ENCODE results near the gene CCDC112. TPM values are rescaled to one million over a fixed set of nuclear protein-coding genes. Genes with fewer than 3 reads are reported as not detected.
"Not testable (repeated sequence)": the region's sequence is repeated elsewhere in the genome, so short reads cannot be mapped to it uniquely, and the experiment has no call there.

Gene CCDC112
- total and polyA plus RNA-seq, 4 donors, result 16.4 to 33.5 (median 24.9) TPM

DNA sequence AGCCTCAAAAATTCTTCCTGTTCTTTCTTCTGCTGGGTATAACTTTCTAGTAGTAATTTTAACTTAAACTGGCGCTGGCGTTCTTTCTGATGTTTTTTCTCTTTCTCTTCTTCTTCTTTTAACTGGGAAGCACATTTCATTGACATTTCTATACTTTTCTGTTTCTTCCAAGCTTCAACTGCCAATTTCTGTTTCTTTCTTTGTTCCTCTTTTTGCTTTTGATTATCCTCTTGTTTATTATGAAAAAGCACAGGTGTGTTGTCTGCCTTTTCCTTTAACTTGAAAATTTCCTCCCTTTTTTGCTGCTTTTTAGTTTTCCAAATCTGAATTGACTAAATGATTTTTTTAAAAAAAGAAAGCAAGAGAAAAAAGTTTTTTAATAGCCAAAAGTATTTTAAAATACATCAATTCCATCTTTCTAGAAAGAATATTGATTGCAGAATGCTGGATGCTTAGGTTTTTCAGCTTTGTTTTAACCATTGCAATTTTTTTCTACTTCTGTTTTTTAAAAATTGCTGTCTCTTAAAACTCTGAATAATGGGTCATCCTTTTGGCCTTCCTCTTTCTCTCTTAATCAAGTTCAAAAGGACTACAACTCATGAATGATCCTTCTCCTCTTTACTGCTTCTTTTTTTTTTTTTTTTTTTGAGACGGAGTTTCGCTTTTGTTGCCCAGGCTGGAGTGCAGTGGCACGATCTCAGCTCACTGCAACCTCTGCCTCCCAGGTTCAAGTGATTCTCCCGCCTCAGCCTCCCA lies 25.0 kb downstream of the CCDC112 start:
- H3K27me3 ChIP-seq (ENCODE audit: control insufficient read depth, insufficient read depth, low read length), result no peaks in the 10 kb centered on the region
- no peak overlapping the region for H3K27ac ChIP-seq (ENCODE audit: low read depth, low read length)
- H3K4me1 ChIP-seq (ENCODE audit: control insufficient read depth, insufficient read depth, low read length), result no peaks in the 10 kb centered on the region
- no peak overlapping the region for H3K4me3 ChIP-seq (ENCODE audit: low read depth, low read length)
- DNase-seq (ENCODE audit: low read depth in 4 of 6, low spot score in 6 of 6), result no peak
- H3K9me3 ChIP-seq (ENCODE audit: control insufficient read depth, insufficient read depth, low read length), result no peaks in the 10 kb centered on the region
- WGBS (ENCODE audit: insufficient coverage), result 100% methylated on average over 2 of the region's 6 CpGs
- peaks cover 4% of the 10 kb centered on the region for H3K36me3 ChIP-seq (ENCODE audit: control insufficient read depth, insufficient read depth, low read length)

DNA sequence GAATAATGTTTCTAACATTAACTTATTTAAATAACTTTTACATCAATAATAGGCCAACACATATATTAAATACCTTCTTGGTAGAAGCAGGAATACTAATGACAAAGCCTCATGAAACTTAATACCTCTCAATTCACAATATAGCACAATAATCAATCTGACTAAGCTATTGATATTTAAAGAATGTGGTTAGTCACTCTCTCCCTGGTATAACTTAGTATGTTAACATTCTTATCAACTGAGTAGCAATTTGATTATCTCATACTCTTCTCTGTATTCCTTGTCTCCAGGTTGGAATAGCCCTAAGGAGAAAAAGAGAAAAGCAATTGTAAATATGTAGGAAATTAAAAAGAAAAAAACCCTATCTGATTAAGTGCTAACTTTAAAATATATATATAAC lies 28.8 kb downstream of the CCDC112 start:
- Histone ChIP-seq H3K27me3 (ENCODE audit: control insufficient read depth, insufficient read depth, low read length) (no peaks in the 10 kb centered on the region), H3K27ac (ENCODE audit: low read depth, low read length) (no peak overlapping the region), H3K4me1 (ENCODE audit: control insufficient read depth, insufficient read depth, low read length) (no peaks in the 10 kb centered on the region), H3K36me3 (ENCODE audit: control insufficient read depth, insufficient read depth, low read length) (peaks cover 10% of the 10 kb centered on the region), H3K9me3 (ENCODE audit: control insufficient read depth, insufficient read depth, low read length) (no peaks in the 10 kb centered on the region), H3K4me3 (ENCODE audit: low read depth, low read length) (no peak overlapping the region)
- no peak for DNase-seq (ENCODE audit: low read depth in 4 of 6, low spot score in 6 of 6)

DNA sequence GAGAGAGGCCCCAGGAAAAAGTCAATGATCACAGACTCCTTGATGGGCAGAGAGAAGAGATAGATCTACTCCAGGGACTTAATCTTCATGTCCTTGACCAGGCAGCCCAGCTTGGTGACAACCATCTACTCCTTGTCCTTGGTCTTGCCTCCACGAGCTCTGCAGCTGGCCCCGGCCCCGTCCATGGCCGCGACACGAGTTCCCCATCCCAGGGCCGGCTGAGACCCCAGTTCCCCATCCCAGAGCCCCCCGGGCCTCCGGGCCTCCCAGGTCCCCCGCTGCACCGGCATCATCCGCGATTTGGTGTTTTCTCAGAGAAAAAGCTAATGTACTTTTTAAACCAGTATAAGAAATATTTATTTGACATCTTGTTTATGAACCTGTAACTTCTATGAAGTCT lies 31.2 kb downstream of the CCDC112 start:
- WGBS (ENCODE audit: insufficient coverage), result 100% methylated on average over 7 of the region's 13 CpGs
- H3K36me3 ChIP-seq (ENCODE audit: control insufficient read depth, insufficient read depth, low read length), result peaks cover 10% of the 10 kb centered on the region
- no peaks in the 10 kb centered on the region for H3K9me3 ChIP-seq (ENCODE audit: control insufficient read depth, insufficient read depth, low read length)
- H3K27ac ChIP-seq (ENCODE audit: low read depth, low read length), result no peak overlapping the region
- no peaks in the 10 kb centered on the region for H3K27me3 ChIP-seq (ENCODE audit: control insufficient read depth, insufficient read depth, low read length)
- no peak for DNase-seq (ENCODE audit: low read depth in 4 of 6, low spot score in 6 of 6)
- no peak overlapping the region for H3K4me3 ChIP-seq (ENCODE audit: low read depth, low read length)
- H3K4me1 ChIP-seq (ENCODE audit: control insufficient read depth, insufficient read depth, low read length), result no peaks in the 10 kb centered on the region

DNA sequence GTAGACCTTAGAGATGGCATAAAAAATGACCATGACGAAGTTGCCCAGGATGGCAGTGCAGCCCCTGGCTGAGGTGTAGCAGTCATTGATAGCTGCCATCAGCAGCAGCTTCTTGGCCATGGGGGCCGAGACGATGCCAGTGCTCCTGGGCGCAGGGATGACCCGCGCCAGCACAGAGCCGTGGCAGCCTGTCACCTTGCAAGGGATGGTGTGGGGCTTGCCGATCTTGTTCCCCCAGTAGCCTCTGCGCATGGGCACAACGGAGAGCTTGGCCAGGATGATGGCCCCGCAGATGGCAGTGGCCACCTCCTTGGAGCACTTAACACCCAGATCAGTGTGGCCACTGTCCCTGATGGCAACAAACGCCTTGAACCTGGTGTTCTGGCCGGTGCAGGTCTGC lies 31.7 kb downstream of the CCDC112 start:
- no peak for DNase-seq (ENCODE audit: low read depth in 4 of 6, low spot score in 6 of 6)
- no peaks in the 10 kb centered on the region for H3K4me1 ChIP-seq (ENCODE audit: control insufficient read depth, insufficient read depth, low read length)
- no peak overlapping the region for H3K4me3 ChIP-seq (ENCODE audit: low read depth, low read length)
- WGBS (ENCODE audit: insufficient coverage), result 98% methylated on average over 13 of the region's 13 CpGs
- peaks cover 10% of the 10 kb centered on the region for H3K36me3 ChIP-seq (ENCODE audit: control insufficient read depth, insufficient read depth, low read length)
- H3K9me3 ChIP-seq (ENCODE audit: control insufficient read depth, insufficient read depth, low read length), result no peaks in the 10 kb centered on the region
- H3K27ac ChIP-seq (ENCODE audit: low read depth, low read length), result no peak overlapping the region
- no peaks in the 10 kb centered on the region for H3K27me3 ChIP-seq (ENCODE audit: control insufficient read depth, insufficient read depth, low read length)

DNA sequence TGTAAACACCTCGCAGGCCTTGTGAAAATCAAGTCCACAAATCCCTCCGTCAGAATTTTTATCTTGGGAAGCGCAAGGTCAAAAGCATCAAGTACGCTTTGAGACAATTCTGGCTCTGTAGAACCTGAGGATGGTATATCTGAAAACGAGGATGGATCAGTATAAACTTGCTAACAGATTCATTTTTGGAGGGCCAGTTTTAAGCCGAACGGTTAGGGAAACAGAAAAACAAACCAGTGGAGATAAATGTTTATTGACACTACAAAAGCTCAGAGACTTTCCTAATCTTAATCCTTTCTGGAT lies 33.4 kb downstream of the CCDC112 start:
- H3K27ac ChIP-seq (ENCODE audit: low read depth, low read length), result peak overlapping the region; percentile 72
- WGBS (ENCODE audit: insufficient coverage), result 27% methylated on average over 4 of the region's 7 CpGs
- H3K4me3 ChIP-seq (ENCODE audit: low read depth, low read length), result peak overlapping the region; percentile 88

DNA sequence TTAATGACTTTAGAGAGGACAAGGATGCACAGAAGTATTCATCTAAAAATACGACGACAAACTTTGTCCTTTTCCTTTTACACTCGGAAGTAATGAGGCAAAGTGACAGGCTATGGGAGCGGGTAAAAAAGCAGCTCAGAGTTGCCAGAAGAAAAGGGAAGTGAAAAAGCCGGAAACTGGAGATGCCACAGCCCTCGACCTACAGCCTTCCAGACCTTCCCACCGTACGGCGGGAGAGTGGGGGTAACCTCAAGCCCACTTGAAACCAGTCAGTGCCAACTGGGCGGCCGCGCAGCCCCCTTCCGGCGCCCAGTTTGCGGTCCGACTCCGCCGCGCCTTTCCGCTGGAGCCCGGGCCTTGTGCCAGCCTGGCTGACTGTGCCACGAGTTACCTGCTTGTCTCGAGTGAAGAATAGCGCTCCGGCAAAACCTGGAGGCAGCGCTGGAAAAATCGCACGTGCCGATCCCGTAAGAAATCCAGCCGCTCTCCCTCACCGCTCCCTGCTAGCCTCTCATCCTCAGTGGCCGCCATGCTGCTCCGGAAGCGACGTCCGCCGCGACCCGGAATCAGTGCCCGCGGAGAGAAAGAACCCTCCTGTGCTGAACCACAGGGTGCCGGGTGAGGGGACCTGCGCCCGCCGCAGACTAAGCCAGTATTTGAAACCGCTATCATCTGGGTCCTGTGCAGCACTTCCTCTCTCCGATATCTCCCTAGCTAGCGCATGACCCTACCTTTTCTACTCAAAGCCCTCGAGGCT lies 34.0 kb downstream of the CCDC112 start, which contains the start of gene PGGT1B:
PGGT1B (minus strand) TSS at position 557 of the 757 bp plus-strand sequence; CDS start at position 531, 26 bp downstream.
- Histone ChIP-seq H3K27me3 (ENCODE audit: control insufficient read depth, insufficient read depth, low read length) (no peaks in the 10 kb centered on the region), H3K4me1 (ENCODE audit: control insufficient read depth, insufficient read depth, low read length) (no peaks in the 10 kb centered on the region), H3K36me3 (ENCODE audit: control insufficient read depth, insufficient read depth, low read length) (peaks cover 10% of the 10 kb centered on the region), H3K4me3 (ENCODE audit: low read depth, low read length) (peak within 1 kb of the TSS; percentile 88), H3K27ac (ENCODE audit: low read depth, low read length) (peak within 1 kb of the TSS; percentile 72), H3K9me3 (ENCODE audit: control insufficient read depth, insufficient read depth, low read length) (no peaks in the 10 kb centered on the region)
- DNase-seq (ENCODE audit: low read depth in 4 of 6, low spot score in 6 of 6), result peak; percentile 55 to 95 (median 70)
- under 1% methylated on average over 46 of the region's 50 CpGs for WGBS (ENCODE audit: insufficient coverage)

More for the DNA sequence above, 33.4 kb downstream of the CCDC112 start:
- no peak for DNase-seq (ENCODE audit: low read depth in 4 of 6, low spot score in 6 of 6)
- no peaks in the 10 kb centered on the region for H3K9me3 ChIP-seq (ENCODE audit: control insufficient read depth, insufficient read depth, low read length)
- H3K27me3 ChIP-seq (ENCODE audit: control insufficient read depth, insufficient read depth, low read length), result no peaks in the 10 kb centered on the region
- H3K36me3 ChIP-seq (ENCODE audit: control insufficient read depth, insufficient read depth, low read length), result peaks cover 10% of the 10 kb centered on the region
- no peaks in the 10 kb centered on the region for H3K4me1 ChIP-seq (ENCODE audit: control insufficient read depth, insufficient read depth, low read length)

DNA sequence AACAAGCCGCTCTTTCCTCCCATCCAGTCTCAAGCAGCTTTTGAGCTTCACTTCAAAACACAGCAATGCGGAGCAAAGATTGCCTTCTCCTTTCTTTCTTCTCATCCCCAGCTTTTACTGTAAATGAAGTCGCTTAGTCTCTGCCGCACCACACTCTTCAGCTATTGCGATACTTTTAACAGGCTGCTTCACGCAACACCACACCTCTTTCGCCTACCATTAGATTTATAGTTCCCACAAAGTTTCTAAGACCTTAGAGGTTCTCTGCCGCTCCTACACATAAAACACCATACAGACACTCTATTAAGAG lies 34.5 kb downstream of the CCDC112 start:
- peak in 1 of 6 donors; percentile 28 for DNase-seq (ENCODE audit: low read depth in 4 of 6, low spot score in 6 of 6)
- no peaks in the 10 kb centered on the region for H3K4me1 ChIP-seq (ENCODE audit: control insufficient read depth, insufficient read depth, low read length)
- peak overlapping the region; percentile 88 for H3K4me3 ChIP-seq (ENCODE audit: low read depth, low read length)
- 6% methylated on average over 2 of the region's 8 CpGs for WGBS (ENCODE audit: insufficient coverage)
- no peaks in the 10 kb centered on the region for H3K9me3 ChIP-seq (ENCODE audit: control insufficient read depth, insufficient read depth, low read length)
- H3K36me3 ChIP-seq (ENCODE audit: control insufficient read depth, insufficient read depth, low read length), result peaks cover 10% of the 10 kb centered on the region
- H3K27ac ChIP-seq (ENCODE audit: low read depth, low read length), result peak overlapping the region; percentile 72
- H3K27me3 ChIP-seq (ENCODE audit: control insufficient read depth, insufficient read depth, low read length), result no peaks in the 10 kb centered on the region

DNA sequence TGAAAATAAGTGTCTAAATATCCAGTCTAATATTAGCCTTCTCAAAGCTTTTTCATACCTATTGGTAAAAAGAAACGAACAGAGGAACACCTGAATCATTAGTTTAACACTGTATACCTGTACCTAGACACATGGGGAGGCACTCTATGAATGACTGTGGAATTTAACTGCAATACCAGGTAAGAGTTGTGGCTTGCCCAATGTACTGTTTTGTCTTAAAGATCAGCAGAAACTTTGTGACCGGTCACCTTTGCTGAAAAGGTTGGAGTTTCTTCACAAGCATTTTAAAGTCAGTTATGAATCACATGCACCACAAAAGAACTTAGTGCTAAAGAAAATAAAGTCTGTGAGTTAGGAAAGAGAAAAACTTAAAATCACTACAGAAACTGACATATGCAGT lies 36.2 kb downstream of the CCDC112 start:
- DNase-seq (ENCODE audit: low read depth in 4 of 6, low spot score in 6 of 6), result no peak
- no CpG with 5 or more reads among the region's 2 CpGs for WGBS (ENCODE audit: insufficient coverage)
- no peaks in the 10 kb centered on the region for H3K27me3 ChIP-seq (ENCODE audit: control insufficient read depth, insufficient read depth, low read length)
- no peaks in the 10 kb centered on the region for H3K9me3 ChIP-seq (ENCODE audit: control insufficient read depth, insufficient read depth, low read length)
- peaks cover 8% of the 10 kb centered on the region for H3K36me3 ChIP-seq (ENCODE audit: control insufficient read depth, insufficient read depth, low read length)
- no peak overlapping the region for H3K27ac ChIP-seq (ENCODE audit: low read depth, low read length)
- H3K4me3 ChIP-seq (ENCODE audit: low read depth, low read length), result no peak overlapping the region
- H3K4me1 ChIP-seq (ENCODE audit: control insufficient read depth, insufficient read depth, low read length), result no peaks in the 10 kb centered on the region

DNA sequence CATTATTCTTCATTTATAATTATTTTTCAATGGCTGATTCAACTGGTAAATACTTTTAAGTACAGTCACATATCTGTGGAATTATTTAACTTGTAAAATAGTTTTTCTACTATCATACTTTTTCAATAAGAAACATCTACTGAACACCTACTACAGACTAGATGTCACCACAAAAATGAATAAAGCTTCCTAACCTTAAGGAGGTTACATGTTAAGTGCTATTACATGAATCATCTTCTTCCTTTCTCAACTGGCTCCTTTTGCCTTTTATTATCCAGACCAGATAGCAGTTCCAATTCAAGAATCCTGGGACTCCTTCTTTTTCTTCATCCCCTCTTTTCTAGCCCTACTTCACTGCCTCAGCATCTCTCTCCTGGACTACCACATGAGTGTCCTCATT lies 38.5 kb downstream of the CCDC112 start:
- H3K27ac ChIP-seq (ENCODE audit: low read depth, low read length), result no peak overlapping the region
- no peaks in the 10 kb centered on the region for H3K9me3 ChIP-seq (ENCODE audit: control insufficient read depth, insufficient read depth, low read length)
- H3K27me3 ChIP-seq (ENCODE audit: control insufficient read depth, insufficient read depth, low read length), result no peaks in the 10 kb centered on the region
- no peaks in the 10 kb centered on the region for H3K4me1 ChIP-seq (ENCODE audit: control insufficient read depth, insufficient read depth, low read length)
- no peak for DNase-seq (ENCODE audit: low read depth in 4 of 6, low spot score in 6 of 6)
- H3K4me3 ChIP-seq (ENCODE audit: low read depth, low read length), result no peak overlapping the region
- no peaks in the 10 kb centered on the region for H3K36me3 ChIP-seq (ENCODE audit: control insufficient read depth, insufficient read depth, low read length)

DNA sequence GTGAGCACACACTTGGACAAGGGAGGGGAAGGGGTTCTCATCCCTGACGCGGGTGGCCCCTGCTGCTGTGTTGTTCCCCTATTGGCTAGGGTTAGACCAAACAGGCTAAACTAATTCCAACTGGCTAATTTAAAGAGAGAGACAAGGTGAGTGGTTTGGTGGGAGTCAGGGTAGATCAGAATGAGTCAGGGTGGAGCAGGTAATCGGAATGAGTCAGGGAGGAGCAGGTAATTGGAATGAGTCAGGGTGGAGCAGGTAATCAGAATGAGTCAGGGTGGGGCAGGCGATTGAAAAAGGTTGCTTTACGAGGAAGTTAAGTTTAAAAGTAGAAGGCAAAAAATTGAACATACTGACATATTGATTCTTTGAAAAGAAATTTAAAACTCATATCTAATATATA lies 47.1 kb downstream of the CCDC112 start:
- H3K9me3 ChIP-seq (ENCODE audit: control insufficient read depth, insufficient read depth, low read length); H3K4me3 ChIP-seq (ENCODE audit: low read depth, low read length); H3K4me1 ChIP-seq (ENCODE audit: control insufficient read depth, insufficient read depth, low read length); H3K27me3 ChIP-seq (ENCODE audit: control insufficient read depth, insufficient read depth, low read length); H3K27ac ChIP-seq (ENCODE audit: low read depth, low read length); DNase-seq (ENCODE audit: low read depth in 4 of 6, low spot score in 6 of 6); H3K36me3 ChIP-seq (ENCODE audit: control insufficient read depth, insufficient read depth, low read length): not testable (repeated sequence)
- 93% methylated on average over 1 of the region's 5 CpGs for WGBS (ENCODE audit: insufficient coverage)
